Raji (cell line): ENCODE results near the gene PINLYP.

Experiments used
- POLR2A ChIP-seq: IDR thresholded peaks from 2 replicates; pipeline ENCODE4 v1.6.1; 2011; ENCODE audit warnings: low read depth, low read length, control low read depth; ENCODE audit not compliant: insufficient read depth

Gene PINLYP

GRCh38 chr19:43631491-43631890 lies 55.9 kb downstream of the PINLYP start:
- no peak for TF ChIP-seq POLR2A
